HG03159 (cell line): Measurements from ENCODE around the gene JAKMIP1.

Experiments used
- ATAC-seq: cut with Tn5 transposase; IDR thresholded peaks from one replicate; pipeline ENCODE4 v1.9.1; 2021; ENCODE audit warnings: mild to moderate bottlenecking, moderate library complexity; ENCODE audit not compliant: unreplicated experiment

Gene JAKMIP1

GRCh38 chr4:6183740-6184139, 16.6 kb downstream of the JAKMIP1 start:
- peak; percentile 31 for ATAC-seq

DNA sequence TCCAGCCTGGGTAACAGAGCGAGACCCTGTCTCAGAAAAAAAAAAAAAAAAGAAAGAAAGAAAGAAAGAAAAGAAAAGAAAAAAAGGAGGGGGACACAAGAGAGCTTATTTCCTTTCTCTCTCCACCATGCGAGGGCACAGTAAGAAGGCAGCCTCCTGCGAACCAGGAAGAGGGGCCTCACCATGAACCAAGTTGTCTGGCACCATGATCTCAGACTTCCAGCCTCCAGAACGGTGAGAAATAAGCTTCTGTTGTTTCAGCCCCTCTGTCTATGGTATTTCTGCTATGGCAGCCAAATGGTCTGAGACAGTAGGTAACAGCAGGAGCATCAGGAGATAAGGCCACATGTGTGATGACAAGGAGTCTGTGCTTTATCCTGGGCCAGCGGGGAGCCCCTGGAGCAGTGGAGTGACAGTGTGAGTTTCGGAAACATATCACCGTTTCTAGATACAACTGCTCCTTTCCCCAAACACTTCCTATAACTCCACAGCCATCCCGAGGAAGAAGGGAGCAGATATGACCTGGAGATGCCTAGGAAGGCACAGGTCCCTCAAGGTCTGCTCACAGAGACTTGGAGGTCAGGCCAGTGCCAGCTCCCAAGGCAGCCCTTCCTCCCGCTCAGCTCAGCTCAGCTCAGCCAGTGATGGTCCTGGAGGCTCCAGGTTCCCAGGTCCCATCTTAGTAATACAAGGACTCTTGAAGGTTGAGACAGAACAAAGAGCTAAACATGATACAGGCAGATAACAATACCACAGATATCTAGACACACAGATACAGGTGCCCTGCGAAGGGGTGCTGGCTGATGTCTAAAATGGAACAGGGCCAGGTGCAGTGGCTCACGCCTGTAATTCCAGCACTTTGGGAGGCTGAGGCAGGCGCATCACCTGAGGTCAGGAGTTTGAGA, 17.7 kb downstream of the JAKMIP1 start:
- ATAC-seq: no peak

DNA sequence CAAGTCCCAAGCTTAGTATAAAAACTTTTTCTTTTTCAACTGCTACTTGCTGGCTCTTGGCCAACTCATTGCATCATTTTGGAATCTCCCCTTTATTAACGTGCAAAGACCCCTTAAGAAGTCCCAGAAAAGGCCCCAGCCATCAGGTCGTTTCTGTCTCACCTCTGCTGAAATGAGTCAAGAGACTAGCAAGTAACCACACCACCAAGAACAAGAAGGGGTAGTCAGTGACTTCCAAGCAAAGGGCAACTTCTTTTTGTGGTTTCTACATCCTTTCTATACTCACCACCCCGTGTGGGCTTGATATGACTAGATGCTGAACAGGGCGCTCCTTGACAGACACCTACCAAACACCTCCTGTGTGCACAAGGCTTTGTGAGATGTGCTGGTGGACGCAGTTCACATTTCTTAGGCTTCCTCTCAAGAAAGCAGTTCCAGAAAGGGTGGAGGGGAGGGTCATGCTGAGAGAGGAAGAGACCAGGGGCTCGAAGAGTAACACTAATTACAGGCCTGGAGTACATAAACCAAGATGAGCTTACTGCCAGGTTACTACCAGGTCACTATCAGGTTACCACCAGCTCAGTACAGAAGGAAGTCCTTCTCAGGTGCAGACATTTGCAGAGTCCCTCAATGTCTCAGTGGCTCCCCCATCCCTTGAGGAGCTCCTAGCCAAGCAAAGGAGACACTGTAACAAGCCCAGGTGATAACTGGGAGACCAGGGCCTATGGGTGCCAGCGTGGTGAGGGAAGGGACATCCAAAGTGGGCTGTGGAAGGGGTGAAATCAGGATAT, 19.3 kb downstream of the JAKMIP1 start:
- ATAC-seq: peak; percentile 86

DNA sequence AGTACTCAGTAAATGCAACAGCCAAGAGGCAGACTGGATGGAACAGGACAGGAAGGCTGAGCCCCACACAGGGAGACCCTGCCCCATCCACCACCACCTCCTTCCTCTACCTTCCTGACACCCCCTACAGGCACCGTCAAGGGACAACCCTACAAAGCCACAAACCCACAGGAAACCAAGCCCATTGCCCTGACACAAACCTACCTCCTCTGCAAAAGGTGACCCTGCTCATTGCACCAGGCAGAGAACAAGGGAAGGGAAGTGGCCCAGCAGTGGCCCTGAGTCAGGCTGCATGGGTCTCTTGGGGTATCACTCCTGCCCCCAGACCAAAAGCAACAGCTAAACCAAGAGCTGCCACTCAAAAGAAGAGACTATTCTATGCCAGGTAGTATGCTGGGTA, 21.0 kb downstream of the JAKMIP1 start:
- ATAC-seq: no peak

- no peak for ATAC-seq
These were observed 21.6 kb downstream of the JAKMIP1 start for GRCh38 chr4:6178757-6179156.

DNA sequence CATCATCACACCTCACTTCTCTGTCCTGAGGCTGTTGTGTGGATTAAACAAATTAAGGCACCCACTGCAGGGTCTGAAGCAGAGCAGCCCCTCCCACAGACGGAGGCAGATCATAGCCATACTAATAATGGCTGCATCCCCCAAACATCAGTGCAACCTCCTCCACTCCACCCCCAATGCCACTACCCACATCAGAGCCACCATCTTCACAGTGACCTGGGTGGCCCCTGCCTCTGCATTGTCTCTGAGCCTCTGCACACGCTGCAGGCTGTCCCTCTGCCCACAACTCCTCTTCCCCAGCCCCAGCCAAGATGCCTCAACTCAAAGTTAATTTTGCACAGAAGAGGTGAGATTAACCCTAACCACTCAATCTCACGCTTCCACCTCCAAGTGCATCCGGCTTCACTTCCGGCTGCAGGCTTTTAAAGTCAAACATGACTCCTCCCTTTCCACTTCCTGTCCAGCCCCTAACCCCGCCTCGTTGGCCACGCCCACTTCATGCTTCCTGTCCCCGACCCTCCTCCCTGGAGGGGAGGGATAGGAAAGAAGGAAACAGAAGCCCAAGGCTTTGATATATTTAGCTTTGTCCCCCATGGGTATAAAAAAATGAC, 22.7 kb downstream of the JAKMIP1 start:
- ATAC-seq: no peak

DNA sequence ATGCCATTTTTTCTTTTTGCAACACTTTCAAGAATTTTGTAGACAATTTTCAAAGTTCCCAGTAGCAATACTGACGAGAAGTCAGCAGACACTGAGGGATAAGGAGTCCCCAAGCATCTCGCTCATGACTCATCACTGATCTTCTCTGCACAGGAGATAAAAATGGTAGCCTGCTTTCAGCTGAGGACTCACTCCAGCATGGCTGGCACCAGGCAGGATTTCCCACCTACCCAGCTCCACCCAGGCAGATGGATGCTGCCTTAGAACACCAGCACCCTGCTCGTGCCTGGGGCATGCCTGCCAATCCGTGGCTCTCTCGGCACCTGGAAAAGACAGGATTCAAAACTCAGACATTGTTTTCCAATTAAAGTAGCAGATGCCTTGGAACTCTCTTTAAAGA, 24.9 kb downstream of the JAKMIP1 start:
- ATAC-seq: no peak

GRCh38 chr4:6172927-6173200, 27.5 kb downstream of the JAKMIP1 start:
- ATAC-seq: no peak

GRCh38 chr4:6172093-6172926, 28.0 kb downstream of the JAKMIP1 start:
- no peak for ATAC-seq

DNA sequence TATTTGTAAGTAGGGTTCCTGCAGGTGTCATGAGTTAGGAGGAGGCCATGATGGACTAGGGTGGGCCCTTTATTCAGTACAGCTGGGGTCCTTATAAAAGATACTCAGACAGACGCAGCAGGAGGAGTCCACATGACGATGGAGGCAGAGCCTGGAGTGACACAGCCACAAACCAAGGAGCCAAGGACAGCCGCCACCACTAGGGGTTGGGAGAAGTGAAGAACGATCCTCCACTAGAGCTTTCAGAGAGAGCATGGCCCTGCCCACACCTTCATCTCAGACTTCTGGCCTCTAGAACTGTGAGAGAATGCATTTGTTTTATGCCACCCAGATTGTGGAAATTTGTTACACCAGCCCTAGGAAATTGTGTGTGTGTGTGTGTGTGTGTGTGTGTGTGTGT, 31.1 kb downstream of the JAKMIP1 start:
- no peak for ATAC-seq

- no peak for ATAC-seq
These were observed 34.6 kb downstream of the JAKMIP1 start for GRCh38 chr4:6165766-6166165.

GRCh38 chr4:6162885-6163284, 37.5 kb downstream of the JAKMIP1 start:
- no peak for ATAC-seq

DNA sequence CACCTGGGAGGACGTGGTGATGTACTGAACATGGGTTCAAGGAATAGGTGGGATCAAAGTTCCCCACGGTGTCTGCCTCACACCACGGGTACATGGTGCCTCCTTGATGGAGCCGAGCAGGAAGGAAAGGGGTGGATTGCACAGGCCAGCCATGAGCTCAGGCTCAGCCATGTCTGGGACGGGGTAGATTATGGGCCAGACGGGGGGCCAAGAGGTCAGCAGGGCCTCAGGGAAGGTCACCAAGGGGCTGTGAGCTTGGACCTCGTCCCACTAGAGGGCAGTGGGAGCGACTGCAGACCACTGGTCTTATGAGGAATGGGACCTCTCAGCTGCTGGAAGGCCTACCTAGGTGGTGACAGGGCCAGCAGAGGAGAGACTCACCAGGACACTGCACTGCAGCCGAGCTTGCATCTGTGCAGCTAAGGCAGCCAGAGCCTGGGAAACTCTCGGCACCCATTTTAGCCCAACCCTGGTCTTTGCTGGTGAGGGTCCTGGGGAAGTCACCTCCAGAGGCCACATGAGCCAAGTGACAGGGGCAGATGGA, 38.4 kb downstream of the JAKMIP1 start:
- ATAC-seq: no peak

- ATAC-seq: no peak
These were observed 39.8 kb downstream of the JAKMIP1 start for GRCh38 chr4:6160536-6160935.

DNA sequence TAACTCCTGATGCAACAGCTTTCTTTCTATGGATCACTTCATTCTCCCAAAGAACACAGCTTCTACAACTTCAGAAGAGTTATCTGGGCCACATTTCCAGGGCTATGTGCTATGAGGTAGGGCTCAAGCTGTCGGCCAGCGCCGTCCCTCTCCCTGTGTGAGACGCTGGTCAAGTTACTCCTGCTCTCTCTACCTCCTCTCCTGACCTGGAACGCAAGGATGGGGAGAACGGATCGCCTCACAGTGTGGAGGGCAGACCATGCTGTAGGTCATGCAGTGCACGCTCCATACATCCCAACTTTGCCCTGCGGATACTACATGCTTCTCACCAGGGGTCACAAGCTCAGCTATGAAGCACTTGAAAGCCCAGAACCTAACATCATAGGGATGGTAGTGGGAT, 42.4 kb downstream of the JAKMIP1 start:
- ATAC-seq: no peak

GRCh38 chr4:6155996-6156750, 44.2 kb downstream of the JAKMIP1 start:
- ATAC-seq: no peak

DNA sequence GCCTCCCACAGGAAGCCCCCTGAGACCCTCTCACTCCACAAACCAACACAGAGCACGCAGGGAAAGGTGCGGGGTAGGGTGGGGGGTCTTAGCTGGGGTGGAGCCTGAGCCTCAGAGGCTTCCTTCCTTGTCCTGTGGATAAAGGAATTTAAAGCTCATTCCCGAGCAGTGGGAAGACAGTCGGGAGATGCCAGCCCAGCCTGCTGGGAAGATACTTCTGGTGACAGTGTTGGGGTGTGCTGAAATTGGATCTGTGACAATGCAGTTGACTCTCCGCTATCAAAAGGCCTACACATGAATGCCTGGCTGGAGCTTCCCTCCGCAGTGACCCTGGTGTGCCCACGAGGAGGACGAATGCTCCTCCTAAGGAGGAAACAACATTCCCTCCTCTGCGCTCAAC, 45.5 kb downstream of the JAKMIP1 start:
- no peak for ATAC-seq

- ATAC-seq: no peak
These were observed 46.5 kb downstream of the JAKMIP1 start for GRCh38 chr4:6153874-6154273.

DNA sequence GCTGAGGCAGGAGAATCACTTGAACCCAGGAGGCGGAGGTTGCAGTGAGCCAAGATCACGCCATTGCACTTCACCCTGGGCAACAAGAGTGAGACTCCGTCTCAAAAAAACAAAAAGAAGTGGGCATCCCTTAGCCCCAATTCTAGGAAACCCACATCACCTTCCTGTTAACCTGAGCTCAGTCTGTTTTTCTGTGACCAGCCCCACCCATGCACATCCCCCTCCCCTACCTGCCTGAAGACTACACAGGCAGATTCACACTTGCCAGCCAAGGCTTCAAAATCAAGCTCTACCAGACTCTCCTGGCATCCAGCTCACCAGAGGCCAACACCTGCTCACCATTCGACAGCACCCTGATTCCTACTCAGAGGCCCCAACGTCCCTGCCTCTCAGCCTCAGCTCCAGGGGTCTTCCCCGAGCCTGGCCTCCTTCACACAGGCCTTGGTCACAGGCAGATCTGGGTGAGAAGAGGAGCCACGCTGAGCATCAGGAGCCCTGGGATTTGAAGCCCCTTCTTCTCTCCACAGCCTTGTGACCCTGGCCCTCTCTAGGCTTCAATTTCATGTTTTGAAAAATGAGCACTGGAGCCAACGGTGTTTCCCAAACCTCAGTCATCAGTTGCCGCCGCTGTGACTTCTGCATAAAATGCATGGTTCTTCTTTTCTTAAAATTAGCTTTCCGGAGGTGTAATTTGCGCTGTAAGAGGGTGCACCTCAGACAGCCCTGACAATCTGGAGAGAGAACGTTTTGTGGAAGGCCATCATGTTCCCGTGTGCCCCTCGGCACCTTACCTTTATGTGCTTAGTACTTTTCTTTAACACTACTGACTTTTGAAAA, 47.3 kb downstream of the JAKMIP1 start:
- no peak for ATAC-seq
